HEK293T (cell line): ENCODE results near the gene LYPLA2.

Source experiments
- ARNT ChIP-seq: fragments of 450-650 bp; IDR thresholded peaks from 2 replicates; pipeline ENCODE4 v1.6.1; 2017; ENCODE audit warnings: mild to moderate bottlenecking
- CTBP1 ChIP-seq: fragments of 450-650 bp; IDR thresholded peaks from 2 replicates; pipeline ENCODE4 v1.6.1; 2016; ENCODE audit warnings: borderline replicate concordance
- ELF4 ChIP-seq: fragments of 450-650 bp; IDR thresholded peaks from 2 replicates; pipeline ENCODE4 v1.6.1; 2017; ENCODE audit warnings: antibody characterized with exemption
- FOXA1 ChIP-seq: fragments of 450-650 bp; IDR thresholded peaks from 2 replicates; pipeline ENCODE4 v1.6.1; 2016; ENCODE audit warnings: mild to moderate bottlenecking
- FOXK2 ChIP-seq: fragments of 450-650 bp; IDR thresholded peaks from 2 replicates; pipeline ENCODE4 v1.6.1; 2016; ENCODE audit warnings: mild to moderate bottlenecking
- FOXM1 ChIP-seq: fragments of 450-650 bp; IDR thresholded peaks from 2 replicates; pipeline ENCODE4 v1.6.1; 2017; ENCODE audit warnings: mild to moderate bottlenecking, borderline replicate concordance
- HDGF ChIP-seq: fragments of 450-650 bp; IDR thresholded peaks from 2 replicates; pipeline ENCODE4 v1.6.1; 2017; ENCODE audit warnings: antibody characterized with exemption, borderline replicate concordance
- L3MBTL2 ChIP-seq: fragments of 450-650 bp; conservative IDR thresholded peaks from 2 replicates; pipeline ENCODE4 v1.6.1; 2016; ENCODE audit warnings: mild to moderate bottlenecking
- LEF1 ChIP-seq: fragments of 450-650 bp; IDR thresholded peaks from 2 replicates; pipeline ENCODE4 v1.6.1; 2017; ENCODE audit warnings: mild to moderate bottlenecking, borderline replicate concordance
- NFRKB ChIP-seq: fragments of 450-650 bp; IDR thresholded peaks from 2 replicates; pipeline ENCODE4 v1.6.1; 2016; ENCODE audit warnings: mild to moderate bottlenecking, moderate library complexity
- PKNOX1 ChIP-seq: fragments of 450-650 bp; IDR thresholded peaks from 2 replicates; pipeline ENCODE4 v1.6.1; 2016
- SP1 ChIP-seq: fragments of 450-650 bp; IDR thresholded peaks from 2 replicates; pipeline ENCODE4 v1.6.1; 2017
- SUZ12 ChIP-seq: fragments of 450-650 bp; IDR thresholded peaks from 2 replicates; pipeline ENCODE4 v1.6.1; 2016; ENCODE audit warnings: mild to moderate bottlenecking
- TARDBP ChIP-seq: fragments of 450-650 bp; IDR thresholded peaks from 2 replicates; pipeline ENCODE4 v1.6.1; 2016

DNA sequence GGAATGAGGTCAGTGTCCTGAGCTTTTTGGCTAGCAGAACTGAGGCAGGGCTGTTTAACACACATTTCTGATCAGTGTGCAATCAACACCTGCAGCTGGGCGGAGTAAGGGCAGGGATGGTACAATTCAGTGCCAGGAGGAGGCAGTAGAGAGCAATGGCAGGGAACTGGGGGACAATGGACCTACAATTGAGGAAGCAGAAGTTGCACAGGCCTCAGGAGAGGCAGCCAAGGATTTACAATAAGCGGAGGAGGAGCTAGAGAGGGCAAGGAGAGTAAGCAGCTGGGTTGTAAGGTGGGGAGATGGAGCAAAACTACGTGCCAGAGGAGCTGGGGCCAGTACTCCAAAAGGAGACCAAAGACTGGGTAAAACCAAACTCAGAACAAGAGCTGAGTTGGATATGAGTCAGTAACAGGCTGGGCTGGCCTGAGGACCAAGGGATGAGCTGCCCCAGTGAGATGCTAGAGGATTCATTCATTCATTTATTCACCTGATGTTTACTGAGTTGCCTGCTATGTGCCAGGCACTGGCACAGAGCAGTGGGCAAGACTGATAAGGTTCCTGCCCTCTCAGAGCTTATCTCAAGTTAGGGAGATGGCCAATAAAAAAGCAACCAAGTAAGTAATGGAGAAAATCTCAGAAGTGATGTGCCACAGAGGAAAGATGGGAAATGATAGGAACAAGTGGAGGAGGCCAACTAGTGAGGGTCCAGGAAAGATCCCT lies 20.0 kb downstream of the LYPLA2 start:
- TF ChIP-seq FOXM1 (no peak), CTBP1 (no peak), SP1 (no peak), SUZ12 (no peak), TARDBP (no peak), LEF1 (no peak), PKNOX1 (no peak), ARNT (no peak), ELF4 (no peak), FOXK2 (no peak), NFRKB (no peak), FOXA1 (no peak), HDGF (no peak), L3MBTL2 (no peak)
